GM18909 (cell line): ENCODE measurements around the gene KITLG.
"Not testable (repeated sequence)": the region's sequence is repeated elsewhere in the genome, so short reads cannot be mapped to it uniquely, and the experiment has no call there.

ENCODE experiments used
- ATAC-seq: cut with Tn5 transposase; IDR thresholded peaks from one replicate; pipeline ENCODE4 v1.9.1; 2021; ENCODE audit warnings: mild to moderate bottlenecking; ENCODE audit not compliant: unreplicated experiment, poor library complexity

The KITLG gene

GRCh38 chr12:88546226-88546625, 34.0 kb downstream of the KITLG start:
- no peak for ATAC-seq

- no peak for ATAC-seq
Measured at GRCh38 chr12:88544991-88545980, 35.0 kb downstream of the KITLG start.

DNA sequence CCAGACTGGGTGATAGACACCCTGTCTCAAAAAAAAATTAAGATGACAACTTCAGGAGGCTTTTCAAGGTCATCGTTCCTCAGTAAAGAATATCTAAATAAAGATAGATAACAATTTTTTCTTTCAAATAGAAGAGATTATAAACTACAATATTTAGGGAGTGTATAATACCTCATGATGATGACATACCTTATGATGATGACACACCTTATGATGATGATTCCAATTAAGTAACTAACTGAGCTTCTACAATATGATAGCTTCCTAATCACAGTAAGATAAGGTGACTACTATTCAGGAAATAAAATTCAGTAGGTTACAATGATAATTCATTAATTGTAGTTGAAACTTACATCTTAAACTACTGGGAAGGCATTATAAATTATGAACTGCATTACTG, 40.4 kb downstream of the KITLG start:
- no peak for ATAC-seq

- no peak for ATAC-seq
Measured at GRCh38 chr12:88538697-88539096, 41.6 kb downstream of the KITLG start.

DNA sequence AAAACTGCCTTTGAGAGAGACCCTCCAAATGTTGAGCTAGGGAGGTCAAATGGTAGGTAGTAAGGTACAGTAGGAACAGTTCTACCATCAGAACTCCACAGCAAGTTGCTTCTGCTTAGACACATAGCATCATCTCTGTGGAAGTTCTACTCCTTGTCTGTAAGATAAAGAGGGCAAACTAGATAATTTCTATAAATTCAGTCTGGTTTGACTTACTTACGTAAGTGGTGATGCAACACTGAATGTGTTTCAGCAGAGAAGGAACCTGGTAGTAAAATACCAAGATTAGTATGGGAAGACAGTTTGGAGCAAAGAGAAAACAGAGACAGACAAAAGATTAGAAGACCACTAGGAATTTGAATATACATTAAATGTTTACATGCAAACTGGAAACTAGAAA, 42.0 kb downstream of the KITLG start:
- no peak for ATAC-seq

DNA sequence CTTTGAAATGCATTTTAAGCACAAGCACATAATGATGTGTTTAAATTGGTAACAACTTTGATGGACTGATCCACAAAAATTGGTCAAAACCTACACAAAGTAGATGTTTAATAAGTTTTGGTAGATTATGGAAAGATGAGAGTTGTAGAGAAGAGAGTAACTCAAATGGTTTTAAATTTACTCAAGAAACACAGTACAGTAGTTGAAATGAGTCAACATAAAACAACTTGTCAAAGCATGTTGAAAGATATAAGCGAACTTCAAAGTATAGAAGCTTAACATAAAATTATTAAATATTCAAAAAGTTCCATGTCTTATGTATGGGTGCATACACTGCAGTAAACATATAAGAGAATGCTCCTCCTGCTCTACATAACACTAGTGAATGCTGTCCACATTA, 49.4 kb downstream of the KITLG start:
- no peak for ATAC-seq

DNA sequence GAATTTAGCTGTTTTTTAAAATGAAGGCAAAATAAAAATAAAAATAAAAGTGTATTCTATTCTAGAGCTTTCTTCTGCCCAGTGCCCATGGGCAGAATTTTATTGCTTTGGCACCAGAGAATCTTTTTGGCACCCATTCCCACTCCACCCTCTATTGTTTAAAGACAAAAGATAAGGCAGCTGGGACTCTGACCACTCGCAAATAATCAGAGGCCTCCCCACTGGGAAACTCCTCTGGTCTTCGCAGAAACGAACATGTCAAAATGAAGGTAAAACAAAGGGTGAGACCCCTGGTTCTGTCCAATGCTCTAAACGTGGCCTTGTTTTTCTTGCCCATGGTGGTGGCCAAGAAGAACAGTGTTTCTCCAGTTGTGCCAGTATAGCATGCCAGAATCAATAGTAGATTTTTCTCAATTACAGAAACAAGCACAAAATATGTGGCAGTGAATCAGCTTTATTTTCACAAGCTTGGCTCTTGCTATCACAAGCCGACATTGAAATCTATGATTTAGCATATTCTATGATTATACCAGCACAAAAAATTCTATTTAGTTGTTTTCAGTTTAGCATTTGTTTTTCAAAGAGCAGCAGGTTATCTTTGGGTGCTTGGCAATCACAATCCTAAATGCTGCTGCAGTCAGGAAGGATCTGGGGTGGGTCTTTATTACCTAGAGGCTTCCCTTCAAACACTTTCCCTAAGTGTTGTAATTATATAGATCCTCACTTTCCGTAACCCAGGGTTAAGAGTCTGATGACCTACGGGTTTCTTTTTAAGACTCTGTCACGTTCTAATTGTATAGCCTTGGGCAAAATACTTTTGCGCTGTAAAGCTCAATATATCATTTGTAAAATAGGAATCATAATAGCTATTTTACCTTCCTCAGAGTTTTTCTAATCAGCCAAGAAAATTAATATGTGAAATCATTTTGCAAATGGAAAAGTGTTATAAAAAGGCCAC, 50.5 kb downstream of the KITLG start:
- ATAC-seq, result no peak

DNA sequence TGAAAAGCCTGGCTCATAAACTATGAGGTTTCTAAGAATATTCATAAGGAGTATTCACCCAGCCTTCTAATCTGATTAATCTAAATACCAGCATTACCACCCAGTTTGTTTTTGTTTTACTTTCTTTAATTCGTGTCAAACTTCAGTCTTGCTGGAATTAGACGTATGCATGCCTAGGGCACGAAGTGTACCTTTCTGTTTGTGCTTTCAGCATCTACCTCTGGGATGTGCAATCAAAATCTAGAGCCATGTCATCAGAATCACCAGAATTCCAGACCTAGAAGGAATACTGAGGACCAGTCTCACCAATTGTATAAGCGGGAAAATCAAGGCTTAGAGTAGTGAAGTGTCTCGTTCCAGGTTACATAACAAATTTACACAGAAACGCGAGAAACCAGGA, 57.3 kb downstream of the KITLG start:
- no peak for ATAC-seq

- no peak for ATAC-seq
Measured at GRCh38 chr12:88520436-88520820, 59.8 kb downstream of the KITLG start.

DNA sequence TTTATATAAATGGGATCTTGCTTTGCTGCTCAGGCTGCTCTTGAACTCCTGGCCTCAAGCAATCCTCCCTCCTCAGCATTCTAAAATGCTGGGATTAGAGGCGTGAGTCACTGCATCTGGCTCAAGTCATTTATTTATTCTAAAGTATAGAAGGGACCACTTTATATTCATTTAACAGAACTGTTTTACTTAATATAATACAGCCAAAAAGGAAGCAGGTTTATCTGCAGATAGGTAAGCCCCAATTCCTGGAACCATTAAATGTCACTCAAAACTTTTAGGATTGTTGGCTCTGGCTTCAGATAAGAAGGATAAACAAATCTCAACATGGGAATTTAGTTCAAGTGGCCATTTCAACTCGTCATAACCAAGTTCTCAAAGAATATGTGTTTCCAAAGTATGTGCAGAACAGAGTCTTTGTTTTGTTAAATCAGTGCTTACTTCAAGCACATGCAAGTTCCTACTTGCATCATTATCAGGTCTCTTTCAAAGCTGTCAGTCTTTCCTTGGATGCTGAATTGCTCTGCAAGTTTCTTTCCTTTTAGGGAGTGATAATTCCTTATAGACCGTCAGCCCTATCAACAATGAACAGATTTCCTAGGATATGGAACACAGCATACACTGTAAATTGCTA, 60.4 kb downstream of the KITLG start:
- ATAC-seq, result no peak

GRCh38 chr12:88518863-88519403, 61.3 kb downstream of the KITLG start:
- ATAC-seq, result no peak

- ATAC-seq, result no peak
Measured at GRCh38 chr12:88516811-88517210, 63.5 kb downstream of the KITLG start.

DNA sequence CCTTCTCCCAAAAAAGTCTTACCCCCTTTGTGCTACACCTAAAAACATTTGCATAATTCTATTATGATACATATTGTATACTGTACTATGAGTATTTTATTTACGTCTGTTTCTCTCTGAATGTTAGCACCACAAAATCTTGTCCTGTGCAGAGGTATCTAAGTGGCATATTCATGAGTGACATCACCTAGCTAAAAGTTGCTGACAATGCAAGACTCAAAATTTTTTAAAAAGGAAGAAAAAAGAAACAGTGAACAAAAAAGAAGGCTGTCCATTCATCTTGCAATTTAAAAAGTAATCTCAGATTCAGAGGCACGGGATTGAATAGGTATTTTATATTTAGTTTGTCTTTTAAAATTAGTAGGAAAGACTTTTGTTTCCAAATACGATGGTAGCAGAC, 69.4 kb downstream of the KITLG start:
- no peak for ATAC-seq

DNA sequence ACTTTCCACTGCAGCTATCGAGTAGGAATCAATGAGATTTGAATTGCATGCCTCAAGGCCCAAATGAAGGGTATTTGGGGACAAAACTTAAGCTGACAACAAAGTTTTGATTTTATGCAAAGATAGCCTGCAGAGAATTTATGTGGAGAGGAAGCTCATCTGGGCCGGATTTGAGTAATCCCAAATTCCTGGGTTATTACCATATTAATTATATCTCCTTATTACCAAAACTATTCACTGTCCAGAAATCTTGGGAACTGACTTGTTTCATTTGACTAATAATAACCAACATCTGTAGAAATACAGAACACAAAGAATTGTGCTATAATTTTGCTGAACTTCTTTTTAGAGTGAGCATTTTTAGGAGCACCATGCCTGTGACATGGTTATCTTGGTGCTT, 70.4 kb downstream of the KITLG start:
- ATAC-seq, result no peak

DNA sequence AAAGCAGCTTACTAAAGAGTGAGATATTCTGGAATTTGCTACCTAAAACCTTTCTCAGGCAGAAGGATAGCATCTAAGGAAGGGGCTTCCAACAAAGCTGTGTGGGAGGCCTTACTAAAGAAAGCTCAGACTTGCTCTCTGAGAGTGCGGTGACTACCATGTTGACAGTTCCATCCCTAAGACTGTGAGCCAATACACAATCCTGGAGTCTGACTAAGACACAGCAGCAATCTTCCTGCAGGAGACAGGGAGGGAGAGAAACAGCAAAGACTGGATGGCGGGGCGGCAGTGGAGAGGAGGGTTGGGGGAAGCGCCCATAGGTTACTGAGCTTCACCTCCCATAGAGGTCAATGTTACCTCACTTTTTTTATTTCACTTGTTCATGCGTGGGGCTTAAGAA, 70.9 kb downstream of the KITLG start:
- ATAC-seq, result no peak

GRCh38 chr12:88507851-88508250, 72.4 kb downstream of the KITLG start:
- ATAC-seq, result not testable (repeated sequence)

GRCh38 chr12:88507270-88507669, 73.0 kb downstream of the KITLG start:
- ATAC-seq, result no peak

DNA sequence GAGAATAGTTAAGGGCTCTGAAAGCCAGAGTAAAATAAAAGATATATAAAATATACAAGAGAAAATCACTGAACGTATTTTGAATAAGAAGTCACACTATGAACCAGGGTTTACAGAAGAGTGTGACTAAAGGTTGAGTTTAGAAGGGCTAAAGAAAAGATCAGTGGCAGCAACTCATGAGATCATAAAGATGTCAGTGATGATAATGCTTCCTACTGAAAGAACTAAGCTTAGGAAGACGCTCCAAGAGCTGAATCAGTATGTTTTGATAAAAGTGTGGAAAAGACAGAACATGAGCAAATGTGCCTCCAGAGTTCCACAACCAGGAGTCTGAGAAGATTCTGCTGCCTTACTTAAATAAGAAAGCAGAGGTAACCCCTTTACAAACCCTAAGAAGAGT, 74.6 kb downstream of the KITLG start:
- no peak for ATAC-seq

- no peak for ATAC-seq
Measured at GRCh38 chr12:88503281-88503703, 77.0 kb downstream of the KITLG start.
